Prostate gland (tissue), 2 donors: ENCODE data around the gene FAM209B. TPM values are rescaled to one million over a fixed set of nuclear protein-coding genes. Genes with fewer than 3 reads are reported as not detected.

Source experiments
- DNase-seq: peaks from one replicate; pipeline ENCODE4 v3.0.0-alpha.2; 2019; ENCODE audit warnings: low spot score
- H3K27ac ChIP-seq, 2 donors: fragments of 200-600 bp; sonication (generic); 2 replicates each; pipeline ENCODE4 v1.5.1; 2017 to 2019
- H3K27me3 ChIP-seq: fragments of 200-600 bp; sonication (generic); replicated peaks from 2 replicates; pipeline ENCODE4 v1.5.1; 2019; ENCODE audit not compliant: insufficient read depth
- H3K36me3 ChIP-seq, 2 donors: fragments of 200-600 bp; sonication (generic); 1 replicate in 1 of 2; 2 replicates in 1 of 2; pipeline versions ENCODE4 v1.5.1 to v1.8.1; 2017 to 2019
- H3K4me1 ChIP-seq: fragments of 200-600 bp; sonication (generic); replicated peaks from 2 replicates; pipeline ENCODE4 v1.5.1; 2019
- H3K4me3 ChIP-seq, 2 donors: fragments of 200-600 bp; sonication (generic); 2 replicates each; pipeline ENCODE4 v1.5.1; 2017 to 2019
- H3K9me3 ChIP-seq: fragments of 200-600 bp; sonication (generic); 2 replicates; pipeline ENCODE4 v1.5.1; 2017
- CTCF ChIP-seq, 4 experiments: fragments of 200-600 bp in 2 of 4; fragments of 450-650 bp in 2 of 4; sonication (generic) in 2 of 4; IDR thresholded peaks; 1 replicate in 3 of 4; 2 replicates in 1 of 4; pipeline ENCODE4 v1.5.1; 2016 to 2019; ENCODE audit warnings: antibody characterized with exemption in 4 of 4, mild to moderate bottlenecking in 2 of 4, moderate library complexity in 2 of 4
- POLR2A ChIP-seq: fragments of 450-650 bp; IDR thresholded peaks from one replicate; pipeline ENCODE4 v1.6.1; 2016; ENCODE audit warnings: antibody characterized with exemption, mild to moderate bottlenecking
- POLR2AphosphoS5 ChIP-seq: sonication (generic); formaldehyde crosslinking; IDR thresholded peaks from one replicate; pipeline ENCODE4 v1.6.1; 2017; ENCODE audit warnings: antibody characterized with exemption
- WGBS: methylation state at CpG from one replicate; pipeline ENCODE4 v1.1.5; 2018; 5-methylcytosine and 5-hydroxymethylcytosine counted together
- intact Hi-C: fragments of 100-400 bp; cut with DNase I; formaldehyde crosslinking; loops from one replicate; pipeline ENCODE4 v1.14.2; 2022
- total RNA-seq, 2 donors: library from RNA; depleted of rRNA; stranded (reverse); fragments of >200 nt; gene quantifications; one replicate each; pipeline ENCODE4 v1.1.0, GENCODE V29; 2016

The FAM209B gene
- total RNA-seq, 2 donors from 2014 or later: 7.6 TPM; not detected in 1

- 75% methylated on average over 2 of the region's 2 CpGs for WGBS
- Histone ChIP-seq H3K9me3 (no peaks in the 10 kb centered on the region), H3K27me3 (no peaks in the 10 kb centered on the region), H3K27ac (no peak overlapping the region), H3K4me1 (no peaks in the 10 kb centered on the region), H3K36me3 (no peaks in the 10 kb centered on the region), H3K4me3 (no peak overlapping the region)
- DNase-seq: no peak
- TF ChIP-seq POLR2AphosphoS5 (no peak), CTCF (IDR thresholded peaks at IDR 0.05) (no peak), POLR2A (no peak)
- intact Hi-C loops: no loop called here
These were observed 37.8 kb downstream of the FAM209B start for GRCh38 chr20:56570832-56571231.

- H3K4me1 ChIP-seq: no peaks in the 10 kb centered on the region
- H3K36me3 ChIP-seq: no peaks in the 10 kb centered on the region
- no peaks in the 10 kb centered on the region for H3K27me3 ChIP-seq
- intact Hi-C loops: no loop called here
- no peak overlapping the region for H3K27ac ChIP-seq
- no peak overlapping the region for H3K4me3 ChIP-seq
- no peaks in the 10 kb centered on the region for H3K9me3 ChIP-seq
- DNase-seq: no peak
- WGBS: 90% methylated on average over 4 of the region's 4 CpGs
- no peak for TF ChIP-seq POLR2A
- no peak for TF ChIP-seq CTCF (IDR thresholded peaks at IDR 0.05)
- TF ChIP-seq POLR2AphosphoS5: no peak
These were observed 39.1 kb downstream of the FAM209B start for GRCh38 chr20:56572172-56572571.

- no peak overlapping the region for H3K4me3 ChIP-seq
- TF ChIP-seq POLR2AphosphoS5 (no peak), CTCF (IDR thresholded peaks at IDR 0.05) (no peak), POLR2A (no peak)
- no peaks in the 10 kb centered on the region for H3K36me3 ChIP-seq
- H3K9me3 ChIP-seq: no peaks in the 10 kb centered on the region
- intact Hi-C loops: no loop called here
- DNase-seq: no peak
- H3K4me1 ChIP-seq: no peaks in the 10 kb centered on the region
- WGBS: 74% methylated on average over 5 of the region's 5 CpGs
- H3K27me3 ChIP-seq: no peaks in the 10 kb centered on the region
- H3K27ac ChIP-seq: no peak overlapping the region
These were observed 40.9 kb downstream of the FAM209B start for GRCh38 chr20:56573986-56574385.

- Histone ChIP-seq H3K9me3 (no peaks in the 10 kb centered on the region), H3K27me3 (no peaks in the 10 kb centered on the region), H3K36me3 (no peaks in the 10 kb centered on the region), H3K4me1 (no peaks in the 10 kb centered on the region), H3K27ac (no peak overlapping the region), H3K4me3 (no peak overlapping the region)
- WGBS: 59% methylated on average over 10 of the region's 10 CpGs
- TF ChIP-seq POLR2AphosphoS5: peak; percentile 51
- TF ChIP-seq POLR2A: no peak
- DNase-seq: peak; percentile 72
- intact Hi-C loops: no loop called here
These were observed 41.6 kb downstream of the FAM209B start for GRCh38 chr20:56574531-56575142.

GRCh38 chr20:56575157-56575556 is 42.1 kb downstream of the FAM209B start:
- intact Hi-C loops: no loop called here
- 83% methylated on average over 9 of the region's 9 CpGs for WGBS
- Histone ChIP-seq H3K4me1 (no peaks in the 10 kb centered on the region), H3K27me3 (no peaks in the 10 kb centered on the region), H3K27ac (no peak overlapping the region), H3K36me3 (no peaks in the 10 kb centered on the region), H3K4me3 (no peak overlapping the region), H3K9me3 (no peaks in the 10 kb centered on the region)
- TF ChIP-seq POLR2AphosphoS5: no peak
- TF ChIP-seq POLR2A: no peak
- TF ChIP-seq CTCF (IDR thresholded peaks at IDR 0.05): no peak
- DNase-seq: no peak
